HEK293 (cell line): ENCODE results near the gene ZNF664.

ENCODE experiments used
- CTCF ChIP-seq: fragments of 450-650 bp; formaldehyde crosslinking; IDR thresholded peaks from 2 replicates; pipeline ENCODE4 v1.5.1; 2016; ENCODE audit warnings: missing biosample characterization, missing genetic modification characterization
- PBX3 ChIP-seq: sonication (generic); formaldehyde crosslinking; IDR thresholded peaks from 2 replicates; pipeline ENCODE4 v1.8.1; 2022; ENCODE audit warnings: mild to moderate bottlenecking, moderate library complexity, missing genetic modification reagents
- PRDM10 ChIP-seq: fragments of 450-650 bp; formaldehyde crosslinking; IDR thresholded peaks from 2 replicates; pipeline ENCODE4 v1.5.1; 2016; ENCODE audit warnings: missing biosample characterization, missing genetic modification characterization
- ZBTB7A ChIP-seq: fragments of 450-650 bp; formaldehyde crosslinking; IDR thresholded peaks from 2 replicates; pipeline ENCODE4 v1.5.1; 2016; ENCODE audit warnings: low read depth, missing biosample characterization, missing genetic modification characterization
- ZNF274 ChIP-seq, 2 experiments: fragments of 200-500 bp in 1 of 2; fragments of 450-650 bp in 1 of 2; sonication (Bioruptor generic) in 1 of 2; formaldehyde crosslinking in 1 of 2; IDR thresholded peaks; 2 replicates each; pipeline versions ENCODE4 v1.5.1 to v1.6.1; 2014 to 2016; ENCODE audit warnings: borderline replicate concordance in 1 of 2, inconsistent platforms in 1 of 2, low read length in 1 of 2, missing biosample characterization in 1 of 2, missing genetic modification characterization in 1 of 2
- ZNF558 ChIP-seq: fragments of 450-650 bp; formaldehyde crosslinking; IDR thresholded peaks from 2 replicates; pipeline ENCODE4 v1.5.1; 2016; ENCODE audit warnings: missing biosample characterization, missing genetic modification characterization
- ZNF776 ChIP-seq: fragments of 450-650 bp; formaldehyde crosslinking; IDR thresholded peaks from 2 replicates; pipeline ENCODE4 v1.5.0; 2017; ENCODE audit warnings: missing biosample characterization, missing genetic modification characterization, borderline replicate concordance

- TF ChIP-seq PRDM10 (tag by site-specific recombination) (no peak), ZNF776 (tag by site-specific recombination) (no peak), CTCF (tag by site-specific recombination) (no peak), ZBTB7A (tag by site-specific recombination) (no peak), ZNF558 (tag by site-specific recombination) (no peak), ZNF274 (IDR thresholded peaks at IDR 0.05; ENCODE audit: low read length) (no peak), ZNF274 (tag by site-specific recombination; IDR thresholded peaks at IDR 0.05; ENCODE audit: borderline replicate concordance) (no peak), PBX3 (CRISPR knock-in tag) (no peak)
Measured at GRCh38 chr12:123928274-123928865, 44.6 kb upstream of the ZNF664 start.
